ENCODE results near the gene CPN2. TPM values are rescaled to one million over a fixed set of nuclear protein-coding genes. Genes with fewer than 3 reads are reported as not detected.

The CPN2 gene
- total RNA-seq, 1 experiment from 2014 or later = not detected

DNA sequence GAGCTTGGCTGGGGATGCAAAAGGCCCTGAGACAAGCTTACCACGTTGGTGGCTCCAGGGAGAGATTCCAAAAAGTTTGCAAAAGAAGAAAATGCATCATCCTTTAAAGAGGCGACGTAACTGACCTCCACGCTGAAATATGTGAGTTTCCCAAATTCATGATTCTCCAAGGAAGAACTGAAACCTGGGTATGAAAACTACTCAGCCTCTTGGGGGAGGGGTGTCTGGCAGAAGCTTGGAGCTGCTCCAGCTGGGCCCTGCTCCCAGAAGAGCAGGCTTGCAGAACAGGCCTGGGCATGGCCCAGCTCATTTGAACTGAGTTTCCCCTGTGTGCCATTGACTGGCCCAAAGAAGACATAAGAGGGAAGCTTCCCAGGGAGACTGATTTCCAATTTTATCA lies 20.5 kb downstream of the CPN2 start:
- Histone ChIP-seq H4K8ac (replicated peaks; ENCODE audit: insufficient read length, low read depth, low read length) (no peak overlapping the region), H3K4me1 (ENCODE audit: insufficient read depth, low read length) (no peaks in the 10 kb centered on the region), H4K20me1 (ENCODE audit: control insufficient read depth, insufficient read depth, insufficient read length) (peaks cover 5% of the 10 kb centered on the region), H3K4me2 (ENCODE audit: insufficient read depth, insufficient read length, low read length) (no peak overlapping the region), H3K23ac (ENCODE audit: insufficient read length, low read depth, low read length) (no peak overlapping the region), H2AK5ac (ENCODE audit: insufficient read length, low read length) (no peak overlapping the region), H3K9ac (ENCODE audit: extremely low read depth, insufficient read length, low read length) (no peak overlapping the region), H4K5ac (ENCODE audit: insufficient read length, low read depth, low read length) (no peak overlapping the region), H2AFZ (ENCODE audit: low read length) (no peak overlapping the region), H2BK120ac (ENCODE audit: low read depth, low read length, poor library complexity, severe bottlenecking) (no peak overlapping the region), H3K23me2 (ENCODE audit: insufficient read length, low read depth, low read length, poor library complexity, severe bottlenecking) (peaks cover 5% of the 10 kb centered on the region), H3K27ac (ENCODE audit: insufficient read length, low read depth, low read length) (no peak overlapping the region), H3T11ph (ENCODE audit: low read length) (no peak overlapping the region), H3K14ac (ENCODE audit: insufficient read depth, low read length) (no peak overlapping the region), H2BK12ac (ENCODE audit: insufficient read length, low read depth, low read length) (no peak overlapping the region), H3K9me3 (ENCODE audit: control insufficient read depth, low read depth, low read length) (no peaks in the 10 kb centered on the region), H3K56ac (ENCODE audit: insufficient read length, low read depth, low read length) (no peak overlapping the region), H2BK5ac (ENCODE audit: insufficient read length, low read length) (no peak overlapping the region), H3K79me2 (ENCODE audit: insufficient read depth, low read length) (no peaks in the 10 kb centered on the region), H4K91ac (ENCODE audit: insufficient read length, low read depth, low read length) (no peak overlapping the region), H2BK20ac (ENCODE audit: low read depth, low read length, poor library complexity, severe bottlenecking) (no peak overlapping the region), H3K4ac (ENCODE audit: low read depth, low read length) (no peak overlapping the region), H2BK15ac (ENCODE audit: low read depth, low read length) (no peak overlapping the region), H3K79me1 (ENCODE audit: insufficient read depth, low read depth, low read length, poor library complexity, severe bottlenecking) (no peaks in the 10 kb centered on the region), H3K18ac (ENCODE audit: insufficient read length, low read depth, low read length) (no peak overlapping the region), H3K27me3 (ENCODE audit: insufficient read depth, low read length) (peaks cover 11% of the 10 kb centered on the region; the same call in 1 of the 2 replicates)
- no peak for DNase-seq
- TF ChIP-seq, protein P1, sequence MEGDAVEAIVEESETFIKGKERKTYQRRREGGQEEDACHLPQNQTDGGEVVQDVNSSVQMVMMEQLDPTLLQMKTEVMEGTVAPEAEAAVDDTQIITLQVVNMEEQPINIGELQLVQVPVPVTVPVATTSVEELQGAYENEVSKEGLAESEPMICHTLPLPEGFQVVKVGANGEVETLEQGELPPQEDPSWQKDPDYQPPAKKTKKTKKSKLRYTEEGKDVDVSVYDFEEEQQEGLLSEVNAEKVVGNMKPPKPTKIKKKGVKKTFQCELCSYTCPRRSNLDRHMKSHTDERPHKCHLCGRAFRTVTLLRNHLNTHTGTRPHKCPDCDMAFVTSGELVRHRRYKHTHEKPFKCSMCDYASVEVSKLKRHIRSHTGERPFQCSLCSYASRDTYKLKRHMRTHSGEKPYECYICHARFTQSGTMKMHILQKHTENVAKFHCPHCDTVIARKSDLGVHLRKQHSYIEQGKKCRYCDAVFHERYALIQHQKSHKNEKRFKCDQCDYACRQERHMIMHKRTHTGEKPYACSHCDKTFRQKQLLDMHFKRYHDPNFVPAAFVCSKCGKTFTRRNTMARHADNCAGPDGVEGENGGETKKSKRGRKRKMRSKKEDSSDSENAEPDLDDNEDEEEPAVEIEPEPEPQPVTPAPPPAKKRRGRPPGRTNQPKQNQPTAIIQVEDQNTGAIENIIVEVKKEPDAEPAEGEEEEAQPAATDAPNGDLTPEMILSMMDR (conservative IDR thresholded peaks at IDR 0.05) = no peak
- no peaks in the 10 kb centered on the region; a peak in 1 of 5 replicates for H3K9me3 Mint-ChIP-seq
- no CpG with 5 or more reads among the region's 4 CpGs for WGBS (ENCODE audit: extremely low coverage, insufficient read length, low lambda C conversion rate)
- peaks cover 39% of the 10 kb centered on the region for H3K27me3 Mint-ChIP-seq (ENCODE audit: low read depth)
- H3K36me3 Mint-ChIP-seq (ENCODE audit: insufficient read depth in 1 of 3, low read depth in 3 of 3) = no peaks in the 10 kb centered on the region; a peak in 1 of 7 replicates
- H3K27ac Mint-ChIP-seq = no peak overlapping the region
- H3K4me1 Mint-ChIP-seq = peaks cover 17 to 24% of the 10 kb centered on the region in 2 experiments
- no peak overlapping the region for H3K4me3 Mint-ChIP-seq

All from H9 (cell line).